Urinary bladder (tissue), 4 donors: Measurements from ENCODE around the gene DNAH8. TPM values are rescaled to one million over a fixed set of nuclear protein-coding genes. Genes with fewer than 3 reads are reported as not detected.

Experiments used
- DNase-seq: peaks from one replicate; pipeline ENCODE4 v3.0.0-alpha.2; 2015; ENCODE audit errors: extremely low spot score
- H3K27ac ChIP-seq: one replicate; pipeline ENCODE4 v1.5.1; 2013; ENCODE audit warnings: low read depth, mild to moderate bottlenecking, moderate library complexity
- H3K36me3 ChIP-seq: one replicate; pipeline ENCODE4 v1.6.1; 2013; ENCODE audit warnings: mild to moderate bottlenecking, moderate library complexity; ENCODE audit not compliant: insufficient read depth
- H3K4me1 ChIP-seq: one replicate; pipeline ENCODE4 v1.6.1; 2013; ENCODE audit warnings: mild to moderate bottlenecking, moderate library complexity; ENCODE audit not compliant: insufficient read depth
- H3K4me3 ChIP-seq: one replicate; pipeline ENCODE4 v1.5.1; 2013; ENCODE audit warnings: low read depth, low read length
- WGBS: extraction: QIAGEN DNeasy Blood & Tissue Kit; methylation state at CpG from one replicate; pipeline ENCODE4 v1.1.7; 2013; 5-methylcytosine and 5-hydroxymethylcytosine counted together
- polyA plus RNA-seq: library from polyadenylated mRNA; stranded (reverse); fragments of 200-250 nt; gene quantifications from one replicate; pipeline ENCODE4 v1.2.3, GENCODE V29; 2013
- total RNA-seq: library from RNA; depleted of rRNA; stranded (reverse); fragments of >200 nt; gene quantifications from one replicate; pipeline ENCODE4 v1.2.3, GENCODE V29; 2014
- donor health status: healthy with polysubstance abuse.
- donor health status: healthy.

DNAH8 gene, protein sequence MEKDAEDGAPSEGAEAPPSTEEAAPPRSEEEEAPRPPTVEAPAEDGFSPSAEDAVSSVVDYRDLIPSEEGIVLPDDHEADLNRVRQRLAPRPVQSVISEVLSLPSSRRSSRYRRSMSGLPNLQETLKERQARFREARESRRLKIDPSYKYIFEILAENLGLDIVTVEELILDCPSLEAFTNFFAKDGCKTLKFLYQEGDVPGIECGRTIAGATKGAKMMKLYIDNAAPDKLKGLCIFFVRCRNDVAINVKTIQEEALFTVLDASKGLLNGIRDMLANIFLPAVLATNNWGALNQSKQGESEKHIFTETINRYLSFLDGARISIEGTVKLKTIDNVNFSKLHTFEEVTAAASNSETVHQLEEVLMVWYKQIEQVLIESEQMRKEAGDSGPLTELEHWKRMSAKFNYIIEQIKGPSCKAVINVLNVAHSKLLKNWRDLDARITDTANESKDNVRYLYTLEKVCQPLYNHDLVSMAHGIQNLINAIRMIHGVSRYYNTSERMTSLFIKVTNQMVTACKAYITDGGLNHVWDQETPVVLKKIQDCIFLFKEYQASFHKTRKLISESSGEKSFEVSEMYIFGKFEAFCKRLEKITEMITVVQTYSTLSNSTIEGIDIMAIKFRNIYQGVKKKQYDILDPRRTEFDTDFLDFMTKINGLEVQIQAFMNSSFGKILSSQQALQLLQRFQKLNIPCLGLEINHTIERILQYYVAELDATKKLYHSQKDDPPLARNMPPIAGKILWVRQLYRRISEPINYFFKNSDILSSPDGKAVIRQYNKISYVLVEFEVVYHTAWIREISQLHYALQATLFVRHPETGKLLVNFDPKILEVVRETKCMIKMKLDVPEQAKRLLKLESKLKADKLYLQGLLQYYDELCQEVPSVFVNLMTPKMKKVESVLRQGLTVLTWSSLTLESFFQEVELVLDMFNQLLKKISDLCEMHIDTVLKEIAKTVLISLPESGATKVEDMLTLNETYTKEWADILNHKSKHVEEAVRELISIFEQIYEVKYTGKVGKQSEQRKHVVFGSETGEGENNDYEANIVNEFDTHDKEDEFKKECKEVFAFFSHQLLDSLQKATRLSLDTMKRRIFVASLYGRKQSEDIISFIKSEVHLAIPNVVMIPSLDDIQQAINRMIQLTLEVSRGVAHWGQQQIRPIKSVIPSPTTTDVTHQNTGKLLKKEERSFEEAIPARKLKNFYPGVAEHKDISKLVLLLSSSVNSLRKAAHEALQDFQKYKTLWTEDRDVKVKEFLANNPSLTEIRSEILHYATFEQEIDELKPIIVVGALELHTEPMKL (N-terminal part only)
- total RNA-seq (1.5 TPM), polyA plus RNA-seq (0.01 TPM)

DNA sequence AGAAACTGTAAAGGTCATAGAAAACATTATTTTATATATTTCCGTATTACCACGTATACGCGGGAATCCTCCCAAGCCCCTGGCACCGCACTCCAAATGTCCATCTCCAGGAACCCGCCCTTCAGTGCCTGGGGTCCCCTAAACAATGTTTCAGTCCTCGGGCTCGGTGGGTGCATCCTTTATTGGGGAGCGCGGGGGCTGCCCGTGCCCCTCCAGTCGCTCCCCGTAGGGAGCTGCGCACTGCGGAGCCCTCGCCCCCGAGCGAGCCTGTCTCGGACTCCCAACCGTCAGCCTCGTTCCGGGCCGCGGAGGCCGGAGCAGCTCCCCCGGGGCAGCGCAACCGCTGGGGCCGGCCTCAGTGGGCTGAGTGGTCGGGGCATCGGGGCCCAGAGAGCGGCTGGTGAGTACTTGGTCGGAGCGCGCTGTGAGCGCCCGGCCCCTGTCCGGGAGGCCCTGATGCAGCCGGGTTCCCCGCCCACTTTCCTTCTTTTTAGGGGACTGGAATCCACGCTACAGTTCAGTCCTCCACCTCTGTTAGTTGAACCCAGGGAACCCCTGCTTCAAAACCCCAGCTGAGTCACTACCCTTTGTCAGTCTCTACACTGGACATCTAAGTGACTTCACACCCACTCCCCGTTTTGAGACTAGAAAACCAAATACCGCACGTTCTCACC, at the start of gene DNAH8:
DNAH8 (plus strand) TSS at position 296 of the 674 bp plus-strand sequence. CDS start 7,499 bp downstream, outside the sequence.
- Histone ChIP-seq H3K27ac (no peak within 1 kb of the TSS), H3K4me3 (peak within 1 kb of the TSS; percentile 38), H3K4me1 (no peaks in the 10 kb centered on the region), H3K36me3 (no peaks in the 10 kb centered on the region)
- DNase-seq: no peak
- WGBS: 5% methylated on average over 44 of the region's 44 CpGs

DNA sequence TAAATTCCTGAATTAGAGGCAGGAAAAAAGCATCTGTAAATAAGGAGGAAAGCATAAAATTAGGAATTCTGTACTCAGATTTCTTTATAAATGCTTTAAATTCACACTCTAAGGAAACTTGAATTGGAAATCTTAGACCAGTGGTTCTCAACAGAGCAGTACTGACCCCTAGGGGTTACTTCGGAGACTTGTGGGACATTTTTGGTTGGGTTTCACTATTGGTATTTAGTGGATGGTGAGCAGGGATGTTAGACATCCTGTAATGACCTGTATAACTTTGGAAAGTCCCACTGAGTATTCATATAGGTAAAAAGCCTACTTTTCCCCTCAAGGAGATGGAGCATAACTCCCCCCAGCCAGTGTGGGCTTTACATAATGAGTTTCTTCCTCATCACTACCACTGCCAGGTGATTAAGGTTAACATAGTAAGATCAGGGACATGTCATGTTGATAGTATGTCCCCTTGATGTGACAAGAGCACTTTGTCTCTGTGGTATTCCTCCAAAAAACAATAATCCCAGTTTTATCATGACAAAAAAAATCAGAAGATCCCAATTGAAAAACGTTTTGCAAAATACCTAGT, 43.1 kb upstream of the DNAH8 start:
- H3K36me3 ChIP-seq: peaks cover 2% of the 10 kb centered on the region
- no peak overlapping the region for H3K27ac ChIP-seq
- no peak for DNase-seq
- H3K4me1 ChIP-seq: no peaks in the 10 kb centered on the region
- no peak overlapping the region for H3K4me3 ChIP-seq
- 12% methylated on average over 2 of the region's 2 CpGs for WGBS

DNA sequence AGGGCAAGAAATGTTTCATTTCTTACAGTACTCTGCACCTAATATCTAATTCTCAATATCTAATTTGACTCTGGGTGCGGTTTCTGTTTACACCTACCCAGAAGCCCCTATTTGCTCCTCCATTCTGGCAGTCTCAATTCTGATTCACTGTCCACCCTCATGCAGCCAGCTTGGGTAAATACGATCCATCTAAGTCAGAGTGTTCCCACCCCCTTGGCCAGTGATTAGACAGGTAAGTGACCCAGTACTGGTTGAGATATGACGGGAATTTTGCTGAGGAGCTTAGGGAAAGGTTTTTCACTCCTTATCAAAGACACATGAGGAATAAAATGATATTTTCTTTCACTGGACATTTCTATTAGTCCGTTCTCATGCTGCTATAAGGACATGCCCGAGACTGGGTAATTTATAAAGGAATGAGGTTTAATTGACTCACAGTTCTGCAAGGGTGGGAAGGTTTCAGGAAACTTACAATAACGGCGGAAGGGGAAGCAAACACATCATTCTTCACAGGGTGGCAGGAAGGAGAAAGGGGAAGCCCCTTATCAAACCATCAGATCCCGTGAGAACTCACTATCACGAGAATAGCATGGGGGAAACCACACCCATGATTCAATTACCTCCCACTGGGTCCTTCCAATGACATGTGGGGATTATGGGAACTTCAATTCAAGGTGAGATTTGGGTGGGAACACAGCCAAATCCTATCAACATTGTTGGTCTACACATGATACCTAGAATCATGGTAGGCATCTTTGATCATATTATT, 41.5 kb upstream of the DNAH8 start:
- DNase-seq: no peak
- 49% methylated on average over 9 of the region's 9 CpGs for whole genome bisulfite sequencing
- Histone ChIP-seq H3K4me3 (no peak overlapping the region), H3K36me3 (peaks cover 2% of the 10 kb centered on the region), H3K27ac (no peak overlapping the region), H3K4me1 (no peaks in the 10 kb centered on the region)

DNA sequence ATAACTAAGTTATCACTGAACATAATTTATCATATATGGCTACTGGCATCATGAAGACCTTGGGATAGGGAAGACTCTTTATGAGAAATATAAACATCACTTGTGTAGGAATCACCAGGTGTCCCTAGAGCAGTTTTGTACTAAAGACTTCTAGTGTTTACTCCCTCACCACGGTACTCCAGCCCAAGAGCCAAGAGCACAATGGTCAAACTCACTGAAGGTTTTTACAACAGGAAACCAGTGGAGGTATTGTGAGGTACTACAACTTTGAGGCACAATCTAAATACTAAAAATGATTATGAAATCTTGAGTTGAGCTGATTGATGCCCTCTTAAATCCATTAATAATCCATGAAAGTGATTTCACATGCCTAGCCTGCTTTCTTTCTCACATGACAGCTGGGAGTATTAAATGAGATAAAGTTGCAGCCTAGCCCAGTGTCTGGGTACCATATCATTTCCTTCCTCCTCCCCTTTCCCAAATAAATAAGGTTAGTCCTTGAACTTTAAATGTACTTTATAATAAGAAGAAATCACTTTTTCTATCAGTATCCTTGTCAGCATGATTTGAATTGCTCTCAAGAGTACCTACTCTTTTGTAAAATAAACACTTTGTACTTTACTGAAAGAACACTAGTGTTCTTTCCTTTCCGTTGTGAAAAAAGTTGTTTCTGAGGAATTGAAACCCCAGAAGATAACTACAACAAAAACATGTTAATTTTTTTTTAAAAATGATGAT, 38.7 kb upstream of the DNAH8 start:
- 78% methylated on average over 2 of the region's 2 CpGs for WGBS
- no peak for DNase-seq
- H3K36me3 ChIP-seq: peaks cover 2% of the 10 kb centered on the region
- no peaks in the 10 kb centered on the region for H3K4me1 ChIP-seq
- no peak overlapping the region for H3K4me3 ChIP-seq
- no peak overlapping the region for H3K27ac ChIP-seq

DNA sequence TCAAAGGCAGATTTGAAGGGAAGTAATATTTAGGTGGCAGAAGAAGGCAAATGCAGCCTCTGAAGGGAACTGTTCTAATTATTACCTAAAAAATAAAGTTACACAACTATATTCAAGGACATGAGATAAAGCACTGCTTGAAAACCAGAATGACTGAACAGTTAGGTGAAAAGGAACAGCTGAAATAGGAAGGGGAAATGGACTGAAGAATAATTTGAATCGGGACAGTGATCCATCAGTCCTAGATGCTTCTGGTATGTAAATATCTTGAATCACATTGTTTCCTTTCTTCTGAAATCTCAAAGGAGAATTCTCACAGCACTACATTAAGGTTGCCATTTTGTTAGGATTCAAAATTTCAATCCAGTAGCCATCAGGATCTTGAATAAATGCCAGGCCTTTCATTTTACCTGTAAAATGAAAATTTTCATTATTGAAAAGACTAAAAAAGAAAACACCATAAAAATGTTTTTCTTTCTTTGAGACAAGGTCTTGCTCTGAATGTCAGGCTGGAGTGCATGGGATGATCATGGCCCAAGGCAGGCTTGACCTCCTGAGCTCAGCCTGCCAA, 38.1 kb upstream of the DNAH8 start:
- WGBS: 91% methylated on average over 1 of the region's 1 CpG
- no peak for DNase-seq
- peaks cover 2% of the 10 kb centered on the region for H3K36me3 ChIP-seq
- no peak overlapping the region for H3K27ac ChIP-seq
- H3K4me3 ChIP-seq: no peak overlapping the region
- no peaks in the 10 kb centered on the region for H3K4me1 ChIP-seq

DNA sequence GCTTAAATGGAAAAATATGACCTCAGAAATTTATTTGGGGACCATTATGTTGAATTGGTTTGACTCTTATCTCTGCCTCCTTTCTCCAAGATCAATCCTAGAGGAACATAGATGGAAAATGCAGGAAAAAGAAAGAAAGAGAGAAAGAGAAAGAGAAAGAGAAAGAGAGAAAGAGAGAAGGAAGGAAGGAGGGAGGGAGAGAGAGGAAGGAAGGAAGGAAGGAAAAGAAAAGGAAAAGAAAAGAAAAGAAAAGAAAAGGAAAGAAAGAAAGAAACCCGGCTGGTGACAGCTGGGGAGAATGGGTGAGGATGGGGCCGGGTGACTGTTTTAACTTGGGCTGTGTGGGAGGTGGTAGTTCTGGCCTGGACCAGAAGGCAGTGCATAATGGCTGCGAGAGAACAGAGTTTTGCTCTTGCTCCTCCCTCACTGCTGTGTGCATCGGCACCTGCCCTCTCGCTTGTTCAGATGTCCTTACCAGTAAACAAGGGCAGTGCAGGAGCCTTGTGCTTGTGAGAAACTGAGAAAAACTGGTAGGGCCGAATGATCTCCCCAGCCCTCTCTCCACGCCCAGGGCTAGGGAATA, 36.8 kb upstream of the DNAH8 start:
- no peaks in the 10 kb centered on the region for H3K4me1 ChIP-seq
- H3K27ac ChIP-seq: no peak overlapping the region
- DNase-seq: no peak
- H3K36me3 ChIP-seq: peaks cover 4% of the 10 kb centered on the region
- 93% methylated on average over 7 of the region's 7 CpGs for WGBS
- H3K4me3 ChIP-seq: no peak overlapping the region

DNA sequence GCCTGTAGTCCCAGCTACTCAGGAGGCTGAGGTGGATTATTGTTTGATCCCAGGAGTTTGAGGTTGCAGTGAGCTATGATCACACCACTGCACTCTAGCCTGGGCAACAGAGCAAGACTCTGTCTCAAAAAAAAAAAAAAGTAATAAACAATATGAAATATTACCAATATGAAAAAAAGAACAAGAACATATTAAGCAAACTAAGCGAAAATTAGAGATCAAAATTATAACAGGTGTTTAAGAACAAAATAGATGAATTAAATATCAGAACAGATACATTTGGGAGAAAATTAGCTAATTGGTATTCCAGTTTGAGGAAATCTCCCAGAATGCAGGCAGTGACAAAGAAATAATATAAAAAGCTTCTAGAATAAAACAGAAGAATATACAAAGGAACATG, 35.4 kb upstream of the DNAH8 start:
- DNase-seq: no peak
- no peak overlapping the region for H3K27ac ChIP-seq
- WGBS: 96% methylated on average over 1 of the region's 1 CpG
- H3K4me3 ChIP-seq: no peak overlapping the region
- peaks cover 4% of the 10 kb centered on the region for H3K36me3 ChIP-seq
- no peaks in the 10 kb centered on the region for H3K4me1 ChIP-seq

DNA sequence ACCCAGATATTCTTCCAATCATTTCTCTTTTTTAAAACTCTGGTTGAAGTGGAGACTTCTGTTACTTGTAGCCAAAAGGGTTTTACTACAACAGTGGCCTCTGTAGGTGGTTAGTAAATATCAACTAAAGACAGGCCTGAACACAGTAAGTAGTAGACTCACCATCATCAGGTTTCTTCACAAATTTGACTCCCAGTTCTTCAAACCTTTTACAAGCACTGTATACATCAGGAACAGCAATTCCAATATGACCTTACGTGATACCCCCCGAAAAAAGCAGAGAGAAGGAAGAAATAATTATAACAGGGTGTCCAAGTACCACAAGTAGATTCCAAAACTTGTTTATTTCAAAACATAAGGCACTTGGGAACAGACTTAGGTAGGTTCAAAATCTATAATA, 33.3 kb upstream of the DNAH8 start:
- Histone ChIP-seq H3K36me3 (peaks cover 2% of the 10 kb centered on the region), H3K27ac (no peak overlapping the region)

DNA sequence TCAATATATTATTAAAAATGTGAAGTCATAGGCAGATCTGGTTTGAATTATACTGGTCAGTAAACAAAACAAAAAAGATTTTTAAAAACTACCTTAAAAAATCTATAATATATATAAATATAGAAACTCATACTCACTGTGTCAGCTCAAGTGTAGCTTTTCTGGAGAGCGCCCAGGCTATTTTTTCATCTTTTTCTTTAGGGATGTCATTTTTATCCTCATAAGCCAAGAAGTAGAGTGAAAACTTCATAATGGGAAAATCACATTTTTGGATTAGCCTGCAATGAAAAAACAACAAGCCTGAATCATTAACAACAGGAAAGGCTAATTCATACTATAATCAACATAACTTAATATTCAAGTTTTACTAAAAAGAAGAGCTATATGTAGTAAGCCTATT, 30.9 kb upstream of the DNAH8 start:
- WGBS: 94% methylated on average over 1 of the region's 1 CpG
- DNase-seq: no peak
- Histone ChIP-seq H3K4me1 (no peaks in the 10 kb centered on the region), H3K36me3 (peaks cover 2% of the 10 kb centered on the region), H3K27ac (no peak overlapping the region), H3K4me3 (no peak overlapping the region)

More for the DNA sequence above, 33.3 kb upstream of the DNAH8 start:
- no peak for DNase-seq
- Histone ChIP-seq H3K4me1 (no peaks in the 10 kb centered on the region), H3K4me3 (no peak overlapping the region)
- 95% methylated on average over 2 of the region's 2 CpGs for WGBS

DNA sequence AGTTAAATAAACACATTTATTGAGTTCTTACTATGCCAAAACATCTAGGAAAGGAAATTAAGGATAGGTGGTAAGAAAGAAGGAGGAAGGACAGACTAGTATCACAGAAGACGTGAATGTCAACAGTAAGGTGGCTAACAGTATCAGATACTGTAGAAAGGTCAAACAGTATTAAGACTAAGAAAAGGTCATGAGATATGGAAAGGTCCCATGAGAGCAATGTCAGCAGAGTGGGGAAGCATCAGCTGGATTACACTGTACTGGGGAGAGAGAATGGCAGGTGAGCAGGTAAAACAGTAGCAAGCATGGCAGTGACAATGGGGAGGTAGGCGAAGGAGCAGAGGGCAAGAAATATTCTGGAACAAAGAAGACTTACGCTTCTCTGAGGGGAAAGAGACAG, 30.2 kb upstream of the DNAH8 start:
- WGBS: 92% methylated on average over 3 of the region's 3 CpGs
- Histone ChIP-seq H3K36me3 (peaks cover 2% of the 10 kb centered on the region), H3K27ac (no peak overlapping the region), H3K4me1 (no peaks in the 10 kb centered on the region), H3K4me3 (no peak overlapping the region)
- no peak for DNase-seq
